IPS-18a (cell line): ENCODE data around the gene EXOSC1.

Experiments used
- H3K27ac ChIP-seq: one replicate; pipeline ENCODE4 v1.5.1; 2013; ENCODE audit warnings: low read length
- H3K27me3 ChIP-seq: one replicate; pipeline ENCODE4 v1.6.1; 2013; ENCODE audit warnings: mild to moderate bottlenecking, low read length; ENCODE audit not compliant: control insufficient read depth, insufficient read depth
- H3K36me3 ChIP-seq: one replicate; pipeline ENCODE4 v1.6.1; 2013; ENCODE audit warnings: low read depth, low read length; ENCODE audit not compliant: control insufficient read depth
- H3K4me1 ChIP-seq: one replicate; pipeline ENCODE4 v1.6.1; 2013; ENCODE audit warnings: low read depth, low read length; ENCODE audit not compliant: control insufficient read depth
- H3K4me3 ChIP-seq: one replicate; pipeline ENCODE4 v1.5.1; 2013; ENCODE audit warnings: low read length
- H3K9ac ChIP-seq: one replicate; pipeline ENCODE4 v1.6.1; 2013; ENCODE audit warnings: mild to moderate bottlenecking, low read length, moderate library complexity
- H3K9me3 ChIP-seq: one replicate; pipeline ENCODE4 v1.6.1; 2013; ENCODE audit warnings: low read depth, low read length; ENCODE audit not compliant: control insufficient read depth

Gene EXOSC1

DNA sequence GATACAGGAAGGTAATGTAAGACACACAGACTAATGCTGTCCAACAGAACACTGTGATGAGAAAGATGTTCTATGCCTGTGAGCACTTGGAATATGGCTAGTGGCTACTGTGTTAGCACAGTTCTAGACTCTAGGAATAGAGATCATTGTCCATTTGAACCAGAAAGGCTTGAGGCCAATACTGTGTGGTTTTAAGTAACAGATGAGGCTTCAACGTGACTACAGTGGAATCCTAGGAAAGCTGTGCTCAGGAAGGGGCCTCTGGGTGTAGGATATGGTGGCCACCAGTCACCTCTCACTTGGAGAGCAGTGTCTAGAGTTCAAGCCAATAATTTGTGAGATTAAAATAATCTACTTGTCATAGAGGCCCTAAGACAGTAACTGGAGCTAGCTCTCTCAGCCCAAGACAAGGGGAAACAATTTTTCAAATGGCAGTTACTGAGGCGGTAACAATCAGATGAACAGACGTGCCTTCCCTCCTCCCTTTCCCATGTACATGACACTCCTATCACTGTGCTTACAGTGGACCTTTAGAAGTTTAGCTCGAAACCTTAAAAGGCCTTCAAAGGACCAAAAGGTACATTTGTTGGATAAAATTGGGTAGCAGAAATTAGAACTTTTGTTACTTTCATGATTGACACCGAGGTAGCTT lies 10.4 kb upstream of the EXOSC1 start:
- H3K4me3 ChIP-seq, result no peak overlapping the region
- no peaks in the 10 kb centered on the region for H3K27me3 ChIP-seq
- no peak overlapping the region for H3K27ac ChIP-seq
- H3K9me3 ChIP-seq, result no peaks in the 10 kb centered on the region
- H3K36me3 ChIP-seq, result peaks cover 83% of the 10 kb centered on the region
- no peaks in the 10 kb centered on the region for H3K4me1 ChIP-seq
- H3K9ac ChIP-seq, result no peak overlapping the region

- Histone ChIP-seq H3K27me3 (no peaks in the 10 kb centered on the region), H3K4me1 (no peaks in the 10 kb centered on the region), H3K9me3 (no peaks in the 10 kb centered on the region), H3K9ac (no peak overlapping the region), H3K36me3 (peaks cover 68% of the 10 kb centered on the region), H3K27ac (no peak overlapping the region), H3K4me3 (no peak overlapping the region)
These were observed 8.7 kb upstream of the EXOSC1 start for GRCh38 chr10:97454330-97455036.

- H3K4me3 ChIP-seq, result no peak overlapping the region
- no peaks in the 10 kb centered on the region for H3K9me3 ChIP-seq
- H3K36me3 ChIP-seq, result peaks cover 52% of the 10 kb centered on the region
- no peaks in the 10 kb centered on the region for H3K4me1 ChIP-seq
- no peak overlapping the region for H3K27ac ChIP-seq
- no peak overlapping the region for H3K9ac ChIP-seq
- no peaks in the 10 kb centered on the region for H3K27me3 ChIP-seq
These were observed 6.5 kb upstream of the EXOSC1 start for GRCh38 chr10:97452352-97452751.

DNA sequence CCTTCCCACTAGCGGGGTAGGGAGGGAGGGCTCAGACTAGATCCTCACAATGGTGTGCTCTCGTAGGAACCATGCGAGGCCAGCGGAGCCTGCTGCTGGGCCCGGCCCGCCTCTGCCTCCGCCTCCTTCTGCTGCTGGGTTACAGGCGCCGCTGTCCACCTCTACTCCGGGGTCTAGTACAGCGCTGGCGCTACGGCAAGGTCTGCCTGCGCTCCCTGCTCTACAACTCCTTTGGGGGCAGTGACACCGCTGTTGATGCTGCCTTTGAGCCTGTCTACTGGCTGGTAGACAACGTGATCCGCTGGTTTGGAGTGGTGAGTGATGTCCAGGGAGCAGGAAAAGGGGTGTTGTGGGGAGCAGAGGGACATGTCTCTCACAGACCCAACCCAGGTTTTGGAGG lies 5.8 kb upstream of the EXOSC1 start:
- no peaks in the 10 kb centered on the region for H3K4me1 ChIP-seq
- H3K9ac ChIP-seq, result no peak overlapping the region
- H3K27ac ChIP-seq, result no peak overlapping the region
- peaks cover 45% of the 10 kb centered on the region for H3K36me3 ChIP-seq
- H3K4me3 ChIP-seq, result no peak overlapping the region
- no peaks in the 10 kb centered on the region for H3K27me3 ChIP-seq
- no peaks in the 10 kb centered on the region for H3K9me3 ChIP-seq

DNA sequence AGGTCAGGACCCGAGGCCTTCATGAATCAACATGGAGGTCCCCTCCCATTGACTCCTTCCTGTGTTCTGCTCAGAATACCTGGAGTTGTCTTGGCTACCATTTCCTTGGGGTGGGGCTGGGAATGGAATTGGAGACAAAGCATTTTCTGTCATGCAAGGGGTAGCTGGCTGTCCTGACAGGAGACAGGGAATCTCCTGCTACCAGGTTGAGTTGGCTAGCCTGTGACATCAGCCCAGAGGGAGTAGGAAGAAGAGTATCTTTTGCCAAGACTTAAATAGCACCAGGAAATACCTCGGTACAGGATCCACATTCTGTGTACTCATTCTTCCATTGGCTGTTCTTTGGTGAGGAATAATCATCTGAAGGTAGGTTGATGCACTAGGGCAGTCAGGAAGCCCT lies 5.0 kb upstream of the EXOSC1 start:
- H3K4me3 ChIP-seq, result no peak overlapping the region
- peaks cover 37% of the 10 kb centered on the region for H3K36me3 ChIP-seq
- H3K9ac ChIP-seq, result no peak overlapping the region
- H3K27me3 ChIP-seq, result no peaks in the 10 kb centered on the region
- no peak overlapping the region for H3K27ac ChIP-seq
- no peaks in the 10 kb centered on the region for H3K4me1 ChIP-seq
- no peaks in the 10 kb centered on the region for H3K9me3 ChIP-seq

DNA sequence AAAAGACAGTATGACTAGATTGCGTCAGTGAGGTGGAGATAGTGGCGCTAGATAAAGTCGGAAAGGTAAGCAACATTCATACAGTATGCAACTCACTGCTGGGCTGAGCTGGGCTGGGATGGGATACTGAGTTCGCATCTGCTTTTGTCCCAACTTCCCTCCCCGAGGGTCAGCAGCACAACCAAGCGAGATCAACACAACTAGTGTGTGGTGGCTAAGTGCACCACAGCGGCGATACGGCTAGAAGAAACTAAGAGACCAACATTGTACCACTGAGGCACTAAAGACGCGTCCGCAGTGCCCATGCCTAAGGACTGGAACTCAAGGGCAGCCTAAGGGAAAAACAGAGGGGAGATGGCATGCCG lies 467 bp downstream of the EXOSC1 start:
- peak overlapping the region; percentile 99 for H3K4me3 ChIP-seq
- no peaks in the 10 kb centered on the region for H3K9me3 ChIP-seq
- H3K4me1 ChIP-seq, result peaks cover 3% of the 10 kb centered on the region
- peak overlapping the region; percentile 87 for H3K27ac ChIP-seq
- H3K27me3 ChIP-seq, result no peaks in the 10 kb centered on the region
- H3K9ac ChIP-seq, result peak overlapping the region; percentile 93
- peaks cover 21% of the 10 kb centered on the region for H3K36me3 ChIP-seq

DNA sequence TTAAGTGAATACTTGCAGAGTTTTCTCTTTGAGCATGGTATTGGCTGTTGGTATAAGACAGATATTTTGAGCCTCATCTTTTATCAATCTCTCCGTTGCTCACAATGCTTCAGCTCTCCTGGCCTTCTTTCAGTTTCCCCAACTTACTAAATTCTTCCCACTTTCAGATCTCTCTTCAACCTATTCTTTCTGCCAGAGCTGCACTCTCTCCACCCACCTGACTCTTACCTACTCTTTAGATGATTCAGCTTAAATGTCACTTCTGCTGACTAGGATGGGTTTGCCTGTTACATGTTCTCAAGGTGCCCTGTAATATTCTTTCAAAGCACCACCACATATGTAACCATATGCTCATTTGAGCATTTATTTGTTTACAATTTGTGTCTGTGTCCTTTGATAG lies 1.6 kb downstream of the EXOSC1 start:
- Histone ChIP-seq H3K9ac (no peak overlapping the region), H3K36me3 (peaks cover 27% of the 10 kb centered on the region)

DNA sequence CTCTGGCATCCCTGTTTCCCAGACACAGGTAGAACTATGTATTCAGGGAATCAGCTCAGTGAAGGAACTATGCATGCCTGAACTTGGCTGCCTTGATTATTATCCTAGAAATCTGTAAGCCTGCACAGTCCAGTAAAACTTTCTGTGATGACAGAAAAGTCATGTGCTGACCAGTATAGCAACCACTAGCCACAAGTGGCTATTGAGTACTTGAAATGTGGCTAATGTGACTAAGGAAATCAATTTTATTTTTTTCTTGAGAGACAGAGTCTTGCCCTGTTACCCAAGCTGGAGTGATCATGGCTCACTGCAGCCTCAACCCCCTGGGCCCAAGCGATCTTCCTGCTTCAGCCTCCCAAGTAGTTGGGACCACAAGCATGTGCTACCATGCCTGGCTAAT lies 3.5 kb downstream of the EXOSC1 start:
- Histone ChIP-seq H3K9ac (no peak overlapping the region), H3K4me1 (peaks cover 3% of the 10 kb centered on the region), H3K36me3 (peaks cover 44% of the 10 kb centered on the region), H3K27me3 (no peaks in the 10 kb centered on the region), H3K27ac (no peak overlapping the region), H3K4me3 (no peak overlapping the region), H3K9me3 (no peaks in the 10 kb centered on the region)

More for the DNA sequence above, 1.6 kb downstream of the EXOSC1 start:
- Histone ChIP-seq H3K4me1 (peaks cover 3% of the 10 kb centered on the region), H3K27me3 (no peaks in the 10 kb centered on the region), H3K27ac (no peak overlapping the region), H3K4me3 (peak overlapping the region; percentile 99), H3K9me3 (no peaks in the 10 kb centered on the region)

- Histone ChIP-seq H3K9me3 (no peaks in the 10 kb centered on the region), H3K27me3 (no peaks in the 10 kb centered on the region), H3K4me1 (no peaks in the 10 kb centered on the region), H3K4me3 (no peak overlapping the region), H3K9ac (no peak overlapping the region), H3K27ac (no peak overlapping the region), H3K36me3 (peaks cover 83% of the 10 kb centered on the region)
These were observed 10.6 kb downstream of the EXOSC1 start for GRCh38 chr10:97435211-97435610.

DNA sequence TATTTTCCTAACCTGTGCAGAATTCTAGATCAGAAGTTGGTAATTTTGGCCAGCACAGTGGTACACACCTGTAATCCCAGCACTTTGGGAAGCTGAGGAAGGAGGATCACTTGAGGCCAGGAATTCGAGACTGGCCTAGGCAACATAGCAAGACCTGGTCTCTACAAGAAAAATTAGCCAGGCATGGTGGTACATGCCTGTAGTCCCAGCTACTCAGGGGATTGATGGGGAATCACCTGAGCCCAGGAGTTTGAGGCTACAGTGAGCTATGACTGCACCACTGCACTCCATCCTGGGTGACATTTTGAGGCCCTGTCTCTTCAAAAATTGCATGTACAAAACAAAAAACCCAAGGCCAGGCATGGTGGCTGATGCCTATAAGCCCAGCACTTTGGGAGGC lies 11.2 kb downstream of the EXOSC1 start:
- Histone ChIP-seq H3K27ac (no peak overlapping the region), H3K27me3 (no peaks in the 10 kb centered on the region), H3K4me1 (no peaks in the 10 kb centered on the region), H3K4me3 (no peak overlapping the region), H3K9me3 (no peaks in the 10 kb centered on the region), H3K9ac (no peak overlapping the region), H3K36me3 (peaks cover 87% of the 10 kb centered on the region)

GRCh38 chr10:97434055-97434454 lies 11.8 kb downstream of the EXOSC1 start:
- Histone ChIP-seq H3K9ac (no peak overlapping the region), H3K27ac (no peak overlapping the region), H3K36me3 (peaks cover 86% of the 10 kb centered on the region), H3K4me1 (no peaks in the 10 kb centered on the region), H3K4me3 (no peak overlapping the region), H3K27me3 (no peaks in the 10 kb centered on the region), H3K9me3 (no peaks in the 10 kb centered on the region)

DNA sequence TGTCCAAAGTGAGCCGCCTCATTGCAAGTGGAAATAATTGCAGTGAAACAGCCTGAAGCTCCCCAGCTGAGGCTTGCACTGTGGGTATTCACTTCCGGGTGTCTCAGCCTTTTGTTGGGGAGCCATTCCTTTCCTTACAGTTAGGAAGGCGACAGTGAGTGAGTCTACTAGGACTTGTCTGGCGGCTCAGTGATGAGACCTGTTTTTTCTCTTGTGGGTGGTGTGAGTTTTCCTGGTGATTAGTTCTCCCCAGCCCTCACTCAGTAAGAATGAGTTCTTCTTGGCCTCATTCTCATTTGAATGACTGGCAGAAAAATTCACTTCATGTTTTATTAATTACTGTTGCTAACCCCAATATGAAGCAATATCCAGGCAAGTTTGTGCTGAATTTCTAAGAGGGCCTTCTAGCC lies 17.2 kb downstream of the EXOSC1 start:
- no peaks in the 10 kb centered on the region for H3K27me3 ChIP-seq
- H3K9ac ChIP-seq, result peak overlapping the region; percentile 92
- peaks cover 44% of the 10 kb centered on the region for H3K36me3 ChIP-seq
- H3K4me1 ChIP-seq, result peaks cover 8% of the 10 kb centered on the region
- peak overlapping the region; percentile 95 for H3K4me3 ChIP-seq
- peak overlapping the region; percentile 65 for H3K27ac ChIP-seq
- H3K9me3 ChIP-seq, result no peaks in the 10 kb centered on the region
